ENCODE results near the gene GBP7. TPM values are rescaled to one million over a fixed set of nuclear protein-coding genes. Genes with fewer than 3 reads are reported as not detected.
"Not testable (repeated sequence)": the region's sequence is repeated elsewhere in the genome, so short reads cannot be mapped to it uniquely, and the experiment has no call there.

Gene GBP7
- total RNA-seq, 1 donor from 2014 or later = not detected

- DNase-seq (ENCODE audit: low spot score) = no peak
Measured at GRCh38 chr1:89171067-89171438, 4.8 kb downstream of the GBP7 start.

GRCh38 chr1:89170170-89171066, 5.4 kb downstream of the GBP7 start:
- no peak for DNase-seq (ENCODE audit: low spot score)

GRCh38 chr1:89169166-89169565, 6.6 kb downstream of the GBP7 start:
- no peak for DNase-seq (ENCODE audit: low spot score)

GRCh38 chr1:89167590-89168230, 8.1 kb downstream of the GBP7 start:
- DNase-seq (ENCODE audit: low spot score) = no peak

- no peak for DNase-seq (ENCODE audit: low spot score)
Measured at GRCh38 chr1:89166705-89167104, 9.1 kb downstream of the GBP7 start.

- DNase-seq (ENCODE audit: low spot score) = no peak
Measured at GRCh38 chr1:89165811-89166210, 10.0 kb downstream of the GBP7 start.

- DNase-seq (ENCODE audit: low spot score) = no peak
Measured at GRCh38 chr1:89151047-89151446, 24.8 kb downstream of the GBP7 start.

- no peak for DNase-seq (ENCODE audit: low spot score)
Measured at GRCh38 chr1:89149976-89150375, 25.8 kb downstream of the GBP7 start.

- DNase-seq (ENCODE audit: low spot score) = no peak
Measured at GRCh38 chr1:89149229-89149628, 26.6 kb downstream of the GBP7 start.

- DNase-seq (ENCODE audit: low spot score) = no peak
Measured at GRCh38 chr1:89147678-89148658, 27.8 kb downstream of the GBP7 start.

- DNase-seq (ENCODE audit: low spot score) = no peak
Measured at GRCh38 chr1:89146721-89147120, 29.1 kb downstream of the GBP7 start.

GRCh38 chr1:89143484-89143883, 32.3 kb downstream of the GBP7 start:
- no peak for DNase-seq (ENCODE audit: low spot score)

GRCh38 chr1:89142160-89142559, 33.6 kb downstream of the GBP7 start:
- DNase-seq (ENCODE audit: low spot score) = no peak

- no peak for DNase-seq (ENCODE audit: low spot score)
Measured at GRCh38 chr1:89133747-89134146, 42.1 kb downstream of the GBP7 start.

GRCh38 chr1:89130716-89131115, 45.1 kb downstream of the GBP7 start:
- DNase-seq (ENCODE audit: low spot score) = no peak

- DNase-seq (ENCODE audit: low spot score) = no peak
Measured at GRCh38 chr1:89129911-89130310, 45.9 kb downstream of the GBP7 start.

GRCh38 chr1:89128003-89128458, 47.8 kb downstream of the GBP7 start:
- DNase-seq (ENCODE audit: low spot score) = not testable (repeated sequence)

- not testable (repeated sequence) for DNase-seq (ENCODE audit: low spot score)
Measured at GRCh38 chr1:89126602-89127565, 48.9 kb downstream of the GBP7 start.

GRCh38 chr1:89125913-89126580, 49.8 kb downstream of the GBP7 start, which contains the start of gene GBP2:
TSS of gene GBP2 (minus strand) at chr1:89126114. CDS start at chr1:89121966, 4,148 bp downstream.
- no peak for DNase-seq (ENCODE audit: low spot score)

All from mesenteric fat pad (tissue), 1 donor.